AG04449 (cell line): Measurements from ENCODE around the gene KRTAP10-1.

Experiments used
- CTCF ChIA-PET: fragments of 350-600 bp; formaldehyde crosslinking; extraction: SDS; loops from one replicate; lab custom pipeline; 2021; ENCODE audit warnings: antibody characterized with exemption; lab: Yijun Ruan, JAX
- POLR2A ChIA-PET: fragments of 400-600, 350-600 bp; formaldehyde crosslinking; extraction: SDS; loops from one replicate; lab custom pipeline; 2020; ENCODE audit warnings: antibody characterized with exemption, inconsistent platforms; lab: Yijun Ruan, JAX
- DNase-seq: peaks from one replicate; pipeline ENCODE4 v3.0.0-alpha.2; 2010; ENCODE audit warnings: low read depth, low spot score
- H3K4me3 ChIP-seq: 2 replicates; pipeline ENCODE4 v1.5.1; 2011; ENCODE audit warnings: low read depth, mild to moderate bottlenecking, control low read depth, low read length
- TF ChIP-seq, protein P1 (sequence below): IDR thresholded peaks from one replicate; pipeline ENCODE4 v1.5.1; 2011; ENCODE audit warnings: mild to moderate bottlenecking, moderate library complexity, low read length, control low read depth, inconsistent platforms; ENCODE audit not compliant: insufficient read depth; ENCODE audit errors: missing control alignments

The KRTAP10-1 gene

GRCh38 chr21:44521928-44522752 lies 17.9 kb downstream of the KRTAP10-1 start:
- TF ChIP-seq, protein P1, sequence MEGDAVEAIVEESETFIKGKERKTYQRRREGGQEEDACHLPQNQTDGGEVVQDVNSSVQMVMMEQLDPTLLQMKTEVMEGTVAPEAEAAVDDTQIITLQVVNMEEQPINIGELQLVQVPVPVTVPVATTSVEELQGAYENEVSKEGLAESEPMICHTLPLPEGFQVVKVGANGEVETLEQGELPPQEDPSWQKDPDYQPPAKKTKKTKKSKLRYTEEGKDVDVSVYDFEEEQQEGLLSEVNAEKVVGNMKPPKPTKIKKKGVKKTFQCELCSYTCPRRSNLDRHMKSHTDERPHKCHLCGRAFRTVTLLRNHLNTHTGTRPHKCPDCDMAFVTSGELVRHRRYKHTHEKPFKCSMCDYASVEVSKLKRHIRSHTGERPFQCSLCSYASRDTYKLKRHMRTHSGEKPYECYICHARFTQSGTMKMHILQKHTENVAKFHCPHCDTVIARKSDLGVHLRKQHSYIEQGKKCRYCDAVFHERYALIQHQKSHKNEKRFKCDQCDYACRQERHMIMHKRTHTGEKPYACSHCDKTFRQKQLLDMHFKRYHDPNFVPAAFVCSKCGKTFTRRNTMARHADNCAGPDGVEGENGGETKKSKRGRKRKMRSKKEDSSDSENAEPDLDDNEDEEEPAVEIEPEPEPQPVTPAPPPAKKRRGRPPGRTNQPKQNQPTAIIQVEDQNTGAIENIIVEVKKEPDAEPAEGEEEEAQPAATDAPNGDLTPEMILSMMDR: no peak
- DNase-seq: no peak
- no peak overlapping the region for H3K4me3 ChIP-seq
- CTCF ChIA-PET: no interaction called here
- POLR2A ChIA-PET: no interaction called here

GRCh38 chr21:44521301-44521927 lies 18.6 kb downstream of the KRTAP10-1 start:
- DNase-seq: no peak
- H3K4me3 ChIP-seq: no peak overlapping the region
- POLR2A ChIA-PET: no interaction called here
- CTCF ChIA-PET: no interaction called here
- TF ChIP-seq, protein P1: no peak

- DNase-seq: no peak
- TF ChIP-seq, protein P1: no peak
- POLR2A ChIA-PET: no interaction called here
- H3K4me3 ChIP-seq: no peak overlapping the region
- CTCF ChIA-PET: interaction anchor here (1.9 kb wide), 1 partner anchor 10 kb away, joined by 9 read pairs; no protein-coding TSS in a partner anchor
Observed at GRCh38 chr21:44520326-44521300, 19.4 kb downstream of the KRTAP10-1 start.

- TF ChIP-seq, protein P1: no peak
- POLR2A ChIA-PET: no interaction called here
- no peak overlapping the region for H3K4me3 ChIP-seq
- CTCF ChIA-PET: interaction anchor here (1.9 kb wide), 1 partner anchor 9 kb away, joined by 9 read pairs; no protein-coding TSS in a partner anchor
- no peak for DNase-seq
Observed at GRCh38 chr21:44519346-44520325, 20.4 kb downstream of the KRTAP10-1 start.

- no peak for DNase-seq
- POLR2A ChIA-PET: no interaction called here
- TF ChIP-seq, protein P1: no peak
- H3K4me3 ChIP-seq: no peak overlapping the region
- CTCF ChIA-PET: interaction anchor here (1.0 kb wide), 1 partner anchor 39 kb away, joined by 3 read pairs; no protein-coding TSS in a partner anchor
Observed at GRCh38 chr21:44518686-44519085, 21.3 kb downstream of the KRTAP10-1 start.
